ENCODE results near the gene RAB28. TPM values are rescaled to one million over a fixed set of nuclear protein-coding genes. Genes with fewer than 3 reads are reported as not detected.

The RAB28 gene
- total and polyA plus RNA-seq, 4 donors = 11.3 to 27.7 (median 15.0) TPM

GRCh38 chr4:13478131-13478530, 6.0 kb downstream of the RAB28 start:
- TF ChIP-seq CTCF (IDR thresholded peaks at IDR 0.05; ENCODE audit: control extremely low read depth, extremely low read depth) = no peak
- Histone ChIP-seq H3K27me3 (ENCODE audit: control insufficient read depth in 3 of 3, insufficient read depth in 3 of 3, low read length in 2 of 3) (no peaks in the 10 kb centered on the region), H3K36me3 (ENCODE audit: control insufficient read depth in 4 of 4, insufficient read depth in 4 of 4, low read length in 4 of 4) (peaks cover 0 to 9% (median 2%) of the 10 kb centered on the region in 4 donors), H3K27ac (ENCODE audit: low read depth in 1 of 2, low read length in 1 of 2) (no peak overlapping the region), H3K4me3 (no peak overlapping the region), H3K9me3 (ENCODE audit: control insufficient read depth in 4 of 4, insufficient read depth in 3 of 4, low read length in 3 of 4) (no peaks in the 10 kb centered on the region), H3K4me1 (ENCODE audit: control insufficient read depth in 5 of 5, insufficient read depth in 5 of 5, low read length in 5 of 5) (peaks cover 0 to 13% (median 5%) of the 10 kb centered on the region in 5 donors), H3K9ac (ENCODE audit: insufficient read depth in 1 of 2, low read length in 2 of 2) (no peak overlapping the region)
- DNase-seq (no peak), ATAC-seq (ENCODE audit: insufficient read depth, low FRiP score) (no peak)
- WGBS, 2 donors = 95 to 97% methylated on average over 2 of the region's 2 CpGs

GRCh38 chr4:13476915-13477314, 7.2 kb downstream of the RAB28 start:
- Histone ChIP-seq H3K9me3 (ENCODE audit: control insufficient read depth in 4 of 4, insufficient read depth in 3 of 4, low read length in 3 of 4) (no peaks in the 10 kb centered on the region), H3K36me3 (ENCODE audit: control insufficient read depth in 4 of 4, insufficient read depth in 4 of 4, low read length in 4 of 4) (peaks cover 0 to 9% (median 2%) of the 10 kb centered on the region in 4 donors), H3K4me3 (no peak overlapping the region), H3K9ac (ENCODE audit: insufficient read depth in 1 of 2, low read length in 2 of 2) (no peak overlapping the region), H3K27me3 (ENCODE audit: control insufficient read depth in 3 of 3, insufficient read depth in 3 of 3, low read length in 2 of 3) (no peaks in the 10 kb centered on the region), H3K4me1 (ENCODE audit: control insufficient read depth in 5 of 5, insufficient read depth in 5 of 5, low read length in 5 of 5) (peaks cover 0 to 3% (median 0%) of the 10 kb centered on the region in 5 donors), H3K27ac (ENCODE audit: low read depth in 1 of 2, low read length in 1 of 2) (no peak overlapping the region)
- DNase-seq (no peak), ATAC-seq (ENCODE audit: insufficient read depth, low FRiP score) (no peak)
- no peak for TF ChIP-seq CTCF (IDR thresholded peaks at IDR 0.05; ENCODE audit: control extremely low read depth, extremely low read depth)
- WGBS, 2 donors = 68 to 69% methylated on average over 2 of the region's 2 CpGs

- ATAC-seq (ENCODE audit: insufficient read depth, low FRiP score) (no peak), DNase-seq (no peak)
- no peak for TF ChIP-seq CTCF (IDR thresholded peaks at IDR 0.05; ENCODE audit: control extremely low read depth, extremely low read depth)
- Histone ChIP-seq H3K4me3 (no peak overlapping the region), H3K4me1 (ENCODE audit: control insufficient read depth in 5 of 5, insufficient read depth in 5 of 5, low read length in 5 of 5) (peaks cover 0 to 2% (median 0%) of the 10 kb centered on the region in 5 donors), H3K27me3 (ENCODE audit: control insufficient read depth in 3 of 3, insufficient read depth in 3 of 3, low read length in 2 of 3) (no peaks in the 10 kb centered on the region), H3K9me3 (ENCODE audit: control insufficient read depth in 4 of 4, insufficient read depth in 3 of 4, low read length in 3 of 4) (no peaks in the 10 kb centered on the region), H3K27ac (ENCODE audit: low read depth in 1 of 2, low read length in 1 of 2) (no peak overlapping the region), H3K36me3 (ENCODE audit: control insufficient read depth in 4 of 4, insufficient read depth in 4 of 4, low read length in 4 of 4) (peaks cover 0 to 9% (median 2%) of the 10 kb centered on the region in 4 donors), H3K9ac (ENCODE audit: insufficient read depth in 1 of 2, low read length in 2 of 2) (no peak overlapping the region)
Measured at GRCh38 chr4:13476152-13476551, 8.0 kb downstream of the RAB28 start.

DNA sequence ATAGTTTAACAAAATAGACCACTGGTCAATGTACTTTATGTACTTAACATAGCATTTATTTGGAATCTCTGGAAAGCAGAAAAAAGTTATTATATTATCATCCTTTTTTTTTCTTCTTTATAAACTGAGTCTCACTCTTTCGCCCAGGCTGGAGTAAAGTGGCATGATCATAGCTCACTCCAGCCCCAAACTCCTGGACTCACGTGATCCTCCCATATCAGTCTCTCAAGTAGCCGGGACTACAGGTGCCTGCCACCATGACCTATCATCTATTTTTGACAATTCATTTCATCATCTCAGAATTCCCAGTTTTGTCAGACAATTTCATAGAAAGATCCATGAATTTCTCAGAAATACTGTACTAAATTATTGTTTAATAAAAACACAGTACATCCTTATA, 12.7 kb downstream of the RAB28 start:
- H3K9ac ChIP-seq (ENCODE audit: insufficient read depth in 1 of 2, low read length in 2 of 2) = no peak overlapping the region
- peaks cover 0 to 4% (median 1%) of the 10 kb centered on the region in 4 donors for H3K36me3 ChIP-seq (ENCODE audit: control insufficient read depth in 4 of 4, insufficient read depth in 4 of 4, low read length in 4 of 4)
- no peaks in the 10 kb centered on the region for H3K9me3 ChIP-seq (ENCODE audit: control insufficient read depth in 4 of 4, insufficient read depth in 3 of 4, low read length in 3 of 4)
- no peak for TF ChIP-seq CTCF (IDR thresholded peaks at IDR 0.05; ENCODE audit: control extremely low read depth, extremely low read depth)
- WGBS, 2 donors = 97 to 99% methylated on average over 3 of the region's 3 CpGs
- H3K27ac ChIP-seq (ENCODE audit: low read depth in 1 of 2, low read length in 1 of 2) = no peak overlapping the region
- ATAC-seq (ENCODE audit: insufficient read depth, low FRiP score) = no peak
- DNase-seq = no peak
- H3K4me1 ChIP-seq (ENCODE audit: control insufficient read depth in 5 of 5, insufficient read depth in 5 of 5, low read length in 5 of 5) = peaks cover 0 to 6% (median 0%) of the 10 kb centered on the region in 5 donors
- no peaks in the 10 kb centered on the region for H3K27me3 ChIP-seq (ENCODE audit: control insufficient read depth in 3 of 3, insufficient read depth in 3 of 3, low read length in 2 of 3)
- no peak overlapping the region for H3K4me3 ChIP-seq

All from lung (tissue), 12 donors.